ENCODE measurements around the gene PLVAP. TPM values are rescaled to one million over a fixed set of nuclear protein-coding genes. Genes with fewer than 3 reads are reported as not detected.

The PLVAP gene
- total and polyA plus RNA-seq, 9 of the 15 experiments (the other 6 are each of a cell fraction or from before 2014, with no cell fraction given) = 0.09 to 0.84 (median 0.51) TPM; not detected in 4

- no peak; a peak in 1 of 4 replicates for TF ChIP-seq MAZ (CRISPR knock-in tag; conservative IDR thresholded peaks at IDR 0.05 in 1 of 2, IDR thresholded peaks at IDR 0.05 in 1 of 2)
- peak; percentile 59; the same call in 1 of the 2 replicates for TF ChIP-seq FOXP1 (CRISPR knock-in tag; IDR thresholded peaks at IDR 0.05)
- TF ChIP-seq KAT2B (IDR thresholded peaks at IDR 0.05; ENCODE audit: low read depth, low read length) = no peak
- no peak for TF ChIP-seq HDAC2 (IDR thresholded peaks at IDR 0.05)
- no peak for TF ChIP-seq PYGO2 (tag; IDR thresholded peaks at IDR 0.05)
- TF ChIP-seq ZNF282 (CRISPR knock-in tag; IDR thresholded peaks at IDR 0.05) = no peak
- TF ChIP-seq ZC3H8 (IDR thresholded peaks at IDR 0.05) = no peak
- no peak for TF ChIP-seq ZNF41 (CRISPR knock-in tag; conservative IDR thresholded peaks at IDR 0.05)
- no peak for TF ChIP-seq CEBPB (tag; IDR thresholded peaks at IDR 0.05)
- no peak for TF ChIP-seq DDX20 (tag; IDR thresholded peaks at IDR 0.05; ENCODE audit: low read depth)
- TF ChIP-seq UBTF (IDR thresholded peaks at IDR 0.05; ENCODE audit: borderline replicate concordance in 1 of 2, low read depth in 2 of 2, low read length in 2 of 2) = peak; percentile 33 to 87; a peak in 2 of 4 replicates
- no peak for TF ChIP-seq ZBTB43 (CRISPR knock-in tag; IDR thresholded peaks at IDR 0.05)
- no peak; the same call in 1 of the 2 replicates for TF ChIP-seq MBD2 (IDR thresholded peaks at IDR 0.05; ENCODE audit: borderline replicate concordance, low read depth)
- no peak for TF ChIP-seq ZNF778 (CRISPR knock-in tag; IDR thresholded peaks at IDR 0.05)
- no peak for TF ChIP-seq GABPA (tag; conservative IDR thresholded peaks at IDR 0.05; ENCODE audit: low read depth)
- no peak for TF ChIP-seq CREBBP (IDR thresholded peaks at IDR 0.05; ENCODE audit: low read depth, low read length)
- TF ChIP-seq TSC22D4 (tag; IDR thresholded peaks at IDR 0.05) = no peak
- TF ChIP-seq GMEB1 (CRISPR knock-in tag; IDR thresholded peaks at IDR 0.05) = no peak
- TF ChIP-seq BRD4 (IDR thresholded peaks at IDR 0.05) = 0 out of 2 replicates have a peak, but pooled peaks have one; percentile 13
- no peak for TF ChIP-seq SREBF2 (CRISPR knock-in tag; IDR thresholded peaks at IDR 0.05)
- no peak; the same call in 1 of the 2 replicates for TF ChIP-seq SUPT5H (IDR thresholded peaks at IDR 0.05)
- TF ChIP-seq CEBPG (CRISPR knock-in tag; IDR thresholded peaks at IDR 0.05) = no peak
- TF ChIP-seq CEBPG (tag; conservative IDR thresholded peaks at IDR 0.05 in 1 of 2, IDR thresholded peaks at IDR 0.05 in 1 of 2) = no peak
- TF ChIP-seq TEAD1 (CRISPR knock-in tag; IDR thresholded peaks at IDR 0.05) = 0 out of 4 replicates have a peak, but pooled peaks of 1 of the 2 experiments have one; percentile 10
- TF ChIP-seq ZNF507 (tag; conservative IDR thresholded peaks at IDR 0.05) = no peak
Observed at GRCh38 chr19:17337675-17338432, 39.3 kb downstream of the PLVAP start (continued).

All from K562 (cell line).